ENCODE data around the gene RET. TPM values are rescaled to one million over a fixed set of nuclear protein-coding genes. Genes with fewer than 3 reads are reported as not detected.
A peak's percentile ranks its signal among the peaks of the same experiment; 100 is the strongest.

Gene RET
- total RNA-seq, 1 donor from 2014 or later: 1.2 TPM

DNA sequence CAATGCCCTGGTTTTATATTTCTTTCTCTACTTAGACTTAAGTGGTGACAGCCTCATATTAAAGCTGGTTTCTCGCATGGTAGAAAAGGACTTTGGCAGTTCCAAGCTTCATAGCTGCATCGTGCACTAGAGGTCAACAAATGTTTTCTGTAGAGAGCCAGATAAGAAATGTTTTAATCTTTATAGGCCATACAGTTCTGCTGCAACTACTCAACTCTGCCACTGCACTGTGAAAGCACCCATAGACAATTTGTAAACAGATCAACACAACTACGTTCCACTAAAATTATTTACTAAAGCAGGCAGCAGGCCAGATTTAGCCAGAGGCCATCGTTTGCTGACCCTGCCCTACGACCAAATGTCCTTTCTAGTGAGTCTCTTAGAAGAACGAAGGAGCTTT lies 98.1 kb downstream of the RET start:
- no peak for DNase-seq (ENCODE audit: low read depth)
- TF ChIP-seq, protein P1, sequence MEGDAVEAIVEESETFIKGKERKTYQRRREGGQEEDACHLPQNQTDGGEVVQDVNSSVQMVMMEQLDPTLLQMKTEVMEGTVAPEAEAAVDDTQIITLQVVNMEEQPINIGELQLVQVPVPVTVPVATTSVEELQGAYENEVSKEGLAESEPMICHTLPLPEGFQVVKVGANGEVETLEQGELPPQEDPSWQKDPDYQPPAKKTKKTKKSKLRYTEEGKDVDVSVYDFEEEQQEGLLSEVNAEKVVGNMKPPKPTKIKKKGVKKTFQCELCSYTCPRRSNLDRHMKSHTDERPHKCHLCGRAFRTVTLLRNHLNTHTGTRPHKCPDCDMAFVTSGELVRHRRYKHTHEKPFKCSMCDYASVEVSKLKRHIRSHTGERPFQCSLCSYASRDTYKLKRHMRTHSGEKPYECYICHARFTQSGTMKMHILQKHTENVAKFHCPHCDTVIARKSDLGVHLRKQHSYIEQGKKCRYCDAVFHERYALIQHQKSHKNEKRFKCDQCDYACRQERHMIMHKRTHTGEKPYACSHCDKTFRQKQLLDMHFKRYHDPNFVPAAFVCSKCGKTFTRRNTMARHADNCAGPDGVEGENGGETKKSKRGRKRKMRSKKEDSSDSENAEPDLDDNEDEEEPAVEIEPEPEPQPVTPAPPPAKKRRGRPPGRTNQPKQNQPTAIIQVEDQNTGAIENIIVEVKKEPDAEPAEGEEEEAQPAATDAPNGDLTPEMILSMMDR (conservative IDR thresholded peaks at IDR 0.05; ENCODE audit: low read depth, low read length): no peak
- no peak overlapping the region for H3K4me3 ChIP-seq (ENCODE audit: low read depth, low read length)

DNA sequence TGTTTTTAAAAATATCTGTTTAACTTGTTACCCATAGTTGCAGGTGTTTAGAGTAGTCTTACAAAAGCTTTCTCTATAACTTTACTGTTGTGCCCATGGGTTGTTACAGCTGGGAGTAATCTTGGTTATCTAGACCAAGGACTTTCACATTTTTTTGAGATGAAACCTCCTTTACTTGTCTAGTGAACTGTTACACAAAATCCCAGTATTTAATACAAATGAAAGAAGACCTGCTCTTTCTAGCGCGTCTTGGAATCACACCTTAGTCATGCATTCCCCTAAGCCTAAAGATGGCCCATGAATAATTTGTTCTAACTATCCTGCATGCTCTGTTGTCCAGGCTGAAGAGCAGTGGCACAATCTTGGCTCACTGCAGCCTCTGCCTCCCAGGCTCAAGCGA lies 99.4 kb downstream of the RET start:
- TF ChIP-seq, protein P1 (conservative IDR thresholded peaks at IDR 0.05; ENCODE audit: low read depth, low read length): no peak

DNA sequence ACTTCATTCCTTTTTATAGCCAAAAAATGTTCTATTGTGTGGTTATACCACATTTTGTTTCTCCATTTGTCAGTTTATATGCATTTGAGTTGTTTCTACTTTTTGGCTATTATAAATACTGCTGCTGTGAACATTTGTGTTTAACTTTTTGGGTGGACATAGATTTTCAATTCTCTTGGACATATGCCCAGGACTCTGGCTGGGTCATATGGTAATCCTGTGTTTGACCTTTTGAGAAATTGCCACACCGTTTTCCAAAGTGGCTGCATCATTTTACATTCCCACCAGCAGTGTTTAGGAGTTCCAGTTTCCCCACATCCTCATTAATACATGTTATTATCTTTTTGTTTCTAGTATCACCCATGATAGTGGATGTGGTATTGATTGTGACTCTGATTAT lies 100.7 kb downstream of the RET start:
- H3K4me3 ChIP-seq (ENCODE audit: low read depth, low read length): no peak overlapping the region
- DNase-seq (ENCODE audit: low read depth): no peak
- TF ChIP-seq, protein P1 (conservative IDR thresholded peaks at IDR 0.05; ENCODE audit: low read depth, low read length): no peak

More for the DNA sequence above, 99.4 kb downstream of the RET start:
- no peak overlapping the region for H3K4me3 ChIP-seq (ENCODE audit: low read depth, low read length)
- DNase-seq (ENCODE audit: low read depth): peak; percentile 60

Other genes with a start within 250 kb of the RET start
- gene CSGALNACT2, start 61.4 kb downstream of the RET start, total RNA-seq: 8.1 and 10.4 TPM in 2 replicates
- 1.6 and 2.0 TPM in 2 replicates for gene RASGEF1A, start 190.0 kb downstream of the RET start, total RNA-seq

All from epithelial cell of proximal tubule (primary cell).